Measurements from ENCODE around the gene BAIAP3. TPM values are rescaled to one million over a fixed set of nuclear protein-coding genes. Genes with fewer than 3 reads are reported as not detected.

BAIAP3 gene
- total RNA-seq, 1 experiment from 2014 or later: 44.7 TPM

- H3K9me3 ChIP-seq (ENCODE audit: control insufficient read depth in 1 of 2, insufficient read depth in 1 of 2, low read depth in 1 of 2, low read length in 2 of 2): no peaks in the 10 kb centered on the region
- H3K79me2 ChIP-seq (ENCODE audit: insufficient read depth, low read length): no peaks in the 10 kb centered on the region
- no peaks in the 10 kb centered on the region for H3K27me3 ChIP-seq (ENCODE audit: insufficient read depth, low read length)
- TF ChIP-seq EGR1 (IDR thresholded peaks at IDR 0.05; ENCODE audit: low read depth) (no peak), ELF1 (IDR thresholded peaks at IDR 0.05; ENCODE audit: borderline replicate concordance, low read depth) (no peak), ZBTB33 (IDR thresholded peaks at IDR 0.05; ENCODE audit: extremely low read depth, insufficient replicate concordance, low read length) (no peak), SIN3A (IDR thresholded peaks at IDR 0.05; ENCODE audit: low read depth) (no peak), CBX3 (IDR thresholded peaks at IDR 0.05; ENCODE audit: low read depth) (no peak), POLR2A (IDR thresholded peaks at IDR 0.05; ENCODE audit: borderline replicate concordance, extremely low read depth, insufficient read depth, insufficient read length) (no peak), JUND (IDR thresholded peaks at IDR 0.05) (no peak)
- no peak overlapping the region for H3K4me2 ChIP-seq (ENCODE audit: low read length)
- H2AFZ ChIP-seq (ENCODE audit: low read depth, low read length, poor library complexity, severe bottlenecking): no peak overlapping the region
- H3K4me1 ChIP-seq (ENCODE audit: control insufficient read depth in 1 of 2, insufficient read depth in 2 of 2, low read length in 2 of 2): no peaks in the 10 kb centered on the region
- intact Hi-C loops (cut with micrococcal nuclease): no loop called here
- CTCF ChIA-PET: no interaction called here
- POLR2A ChIA-PET: no interaction called here
- no peaks in the 10 kb centered on the region; a peak in 1 of 4 replicates for H3K36me3 ChIP-seq (ENCODE audit: control insufficient read depth in 1 of 2, insufficient read depth in 2 of 2, low read length in 2 of 2)
- H4K20me1 ChIP-seq (ENCODE audit: insufficient read depth): no peaks in the 10 kb centered on the region
- BruUV-seq (replicated peaks): no TSS peak
- no peak overlapping the region for H3K9ac ChIP-seq (ENCODE audit: low read length)
- no peaks in the 10 kb centered on the region for H3K9me2 ChIP-seq (ENCODE audit: insufficient read depth)
- RAD21 ChIA-PET (ENCODE audit: low non-redundant PET in 1 of 2, low total read pairs in 2 of 2, uncharacterized antibody in 2 of 2, unreplicated experiment in 2 of 2): no interaction called here
- H3K4me3 ChIP-seq (replicated peaks in 1 of 2; ENCODE audit: low read depth in 1 of 2, low read length in 2 of 2): no peak overlapping the region
- ATAC-seq (no peak), DNase-seq (ENCODE audit: low read depth, low spot score) (no peak)
- H3K27ac ChIP-seq (ENCODE audit: low read depth, low read length): no peak overlapping the region
Measured at GRCh38 chr16:1389762-1390161, 56.3 kb downstream of the BAIAP3 start.

GRCh38 chr16:1390239-1390779 lies 56.9 kb downstream of the BAIAP3 start:
- Histone ChIP-seq H3K4me1 (ENCODE audit: control insufficient read depth in 1 of 2, insufficient read depth in 2 of 2, low read length in 2 of 2) (no peaks in the 10 kb centered on the region), H3K4me2 (ENCODE audit: low read length) (no peak overlapping the region), H3K27me3 (ENCODE audit: insufficient read depth, low read length) (no peaks in the 10 kb centered on the region), H4K20me1 (ENCODE audit: insufficient read depth) (no peaks in the 10 kb centered on the region), H3K36me3 (ENCODE audit: control insufficient read depth in 1 of 2, insufficient read depth in 2 of 2, low read length in 2 of 2) (no peaks in the 10 kb centered on the region; a peak in 1 of 4 replicates), H3K79me2 (ENCODE audit: insufficient read depth, low read length) (no peaks in the 10 kb centered on the region), H3K27ac (ENCODE audit: low read depth, low read length) (no peak overlapping the region), H3K9ac (ENCODE audit: low read length) (no peak overlapping the region), H3K4me3 (replicated peaks in 1 of 2; ENCODE audit: low read depth in 1 of 2, low read length in 2 of 2) (no peak overlapping the region), H2AFZ (ENCODE audit: low read depth, low read length, poor library complexity, severe bottlenecking) (no peak overlapping the region), H3K9me2 (ENCODE audit: insufficient read depth) (no peaks in the 10 kb centered on the region), H3K9me3 (ENCODE audit: control insufficient read depth in 1 of 2, insufficient read depth in 1 of 2, low read depth in 1 of 2, low read length in 2 of 2) (no peaks in the 10 kb centered on the region)
- ChIA-PET POLR2A (no interaction called here), RAD21 (ENCODE audit: low non-redundant PET in 1 of 2, low total read pairs in 2 of 2, uncharacterized antibody in 2 of 2, unreplicated experiment in 2 of 2) (no interaction called here), CTCF (no interaction called here)
- ATAC-seq: no peak
- no peak for DNase-seq (ENCODE audit: low read depth, low spot score)
- intact Hi-C loops (cut with micrococcal nuclease): no loop called here
- BruUV-seq (replicated peaks): no TSS peak
- TF ChIP-seq ZFX (IDR thresholded peaks at IDR 0.05): no peak
- no peak for TF ChIP-seq ATF3 (IDR thresholded peaks at IDR 0.05)
- no peak for TF ChIP-seq POLR2A (IDR thresholded peaks at IDR 0.05; ENCODE audit: borderline replicate concordance, extremely low read depth, insufficient read depth, insufficient read length)
- no peak for TF ChIP-seq FOSL1 (IDR thresholded peaks at IDR 0.05; ENCODE audit: low read depth)
- no peak for TF ChIP-seq CBX3 (IDR thresholded peaks at IDR 0.05; ENCODE audit: low read depth)
- TF ChIP-seq RAD21 (IDR thresholded peaks at IDR 0.05; ENCODE audit: low read depth): no peak
- no peak for TF ChIP-seq SP1 (IDR thresholded peaks at IDR 0.05; ENCODE audit: low read depth)
- no peak for TF ChIP-seq EZH2 (IDR thresholded peaks at IDR 0.05)
- no peak for TF ChIP-seq TCF7L2 (IDR thresholded peaks at IDR 0.05; ENCODE audit: borderline replicate concordance, extremely low read depth, insufficient read depth, insufficient read length)
- TF ChIP-seq ZNF274 (IDR thresholded peaks at IDR 0.05; ENCODE audit: low read depth, low read length): no peak
- no peak for TF ChIP-seq JUND (IDR thresholded peaks at IDR 0.05)
- no peak for TF ChIP-seq POLR2AphosphoS5 (IDR thresholded peaks at IDR 0.05; ENCODE audit: low read depth, low read length)
- TF ChIP-seq REST (IDR thresholded peaks at IDR 0.05; ENCODE audit: low read depth): no peak
